ENCODE measurements around the gene SPIRE2.

GRCh38 chr16:89867918-89868317 lies 39.6 kb downstream of the SPIRE2 start:
- TF ChIP-seq CTCF (IDR thresholded peaks at IDR 0.05) = no peak
- no peak for TF ChIP-seq POLR2A (IDR thresholded peaks at IDR 0.05)
- TF ChIP-seq POLR2AphosphoS5 (IDR thresholded peaks at IDR 0.05) = no peak

Data from gastroesophageal sphincter (tissue), 3 donors.